ENCODE results near the gene ZNF444.

The ZNF444 gene

DNA sequence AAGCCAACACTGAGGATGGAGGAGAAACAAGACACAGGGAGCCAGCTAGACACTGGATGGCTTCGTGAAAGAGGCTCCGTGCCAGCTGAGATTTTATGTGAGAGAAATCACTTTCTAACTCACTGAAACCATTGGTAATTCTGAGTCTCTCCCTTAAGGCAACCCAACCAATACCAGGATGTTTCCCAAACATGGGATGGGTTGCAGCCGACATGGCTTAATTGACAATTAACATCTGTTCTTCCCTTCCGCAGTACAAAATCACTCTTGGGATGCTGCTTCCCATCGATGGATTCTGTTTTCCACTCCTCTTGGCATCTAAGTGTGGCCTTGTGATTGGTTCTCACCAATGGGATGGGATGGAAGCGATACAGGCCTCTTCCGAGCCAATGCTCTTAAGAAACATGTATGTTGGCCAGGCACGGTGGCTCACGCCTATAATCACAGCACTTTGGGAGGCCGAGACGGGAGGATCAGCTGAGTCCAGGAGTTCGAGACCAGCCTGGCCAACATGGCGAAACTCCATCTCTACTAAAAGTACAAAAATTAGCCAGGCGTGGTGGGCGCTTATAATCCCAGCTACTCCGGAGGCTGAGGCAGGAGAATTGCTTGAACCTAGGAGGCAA is 17.7 kb upstream of the ZNF444 start:
- DNase-seq (ENCODE audit: low read depth): no peak

DNA sequence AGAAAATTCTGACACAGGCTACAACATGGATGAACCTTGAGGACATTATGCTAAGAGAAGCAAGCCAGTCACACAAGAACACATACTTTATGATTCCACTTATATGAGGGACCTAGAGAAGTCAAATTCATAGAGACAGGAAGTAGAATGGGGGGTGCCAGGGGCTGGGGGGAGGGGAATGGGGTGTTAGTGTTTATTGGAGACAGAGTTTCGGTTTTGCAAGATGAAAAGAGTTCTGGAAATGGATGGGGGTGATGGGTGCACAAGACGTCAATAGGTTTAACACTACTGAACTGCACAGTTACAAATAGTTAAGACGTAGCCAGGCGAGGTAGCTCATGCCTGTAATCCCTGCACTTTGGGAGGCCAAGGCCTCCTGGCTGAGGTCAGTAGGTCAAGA is 16.5 kb upstream of the ZNF444 start:
- DNase-seq (ENCODE audit: low read depth): no peak

- no peak for DNase-seq (ENCODE audit: low read depth)
Observed at GRCh38 chr19:56125806-56126590, 15.1 kb upstream of the ZNF444 start.

DNA sequence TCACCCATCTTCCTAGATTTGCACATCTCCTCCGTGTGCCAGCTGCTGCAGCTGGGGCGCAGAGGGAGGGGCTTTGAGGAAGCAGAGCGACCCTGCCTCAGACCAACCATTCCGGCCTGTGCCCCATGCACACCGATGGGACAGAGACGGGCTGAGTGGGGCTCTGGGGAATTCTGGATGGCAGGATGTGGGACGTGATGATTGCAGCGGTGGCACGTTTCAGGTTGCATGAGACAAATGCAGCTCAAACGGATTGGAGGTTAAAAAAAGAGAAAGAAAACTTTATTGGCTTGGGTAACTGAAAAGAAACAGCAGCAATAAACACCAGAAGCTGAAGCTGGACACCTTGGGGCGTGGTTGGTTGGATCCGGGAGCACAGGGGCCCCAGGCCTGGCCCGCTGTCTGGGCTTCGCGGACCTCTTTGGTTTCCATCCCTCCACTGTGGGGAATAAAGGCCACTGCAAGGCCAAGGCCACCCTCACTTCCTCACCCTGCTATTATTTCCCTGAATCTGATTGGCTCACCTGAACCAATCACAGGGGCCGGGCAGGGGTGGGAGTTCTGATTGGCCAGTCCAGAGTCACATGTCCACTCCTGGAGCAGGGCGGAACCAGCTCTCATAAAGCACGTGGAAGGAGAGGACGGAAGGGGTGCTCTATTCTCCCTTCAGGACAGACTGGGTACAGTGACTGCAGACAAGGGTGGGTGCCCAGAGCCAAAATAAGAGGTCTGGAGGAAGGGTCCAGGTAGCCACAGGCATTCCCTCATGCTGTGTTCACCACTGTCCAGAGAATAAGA is 13.9 kb upstream of the ZNF444 start:
- no peak for DNase-seq (ENCODE audit: low read depth)

GRCh38 chr19:56130006-56130405 is 11.1 kb upstream of the ZNF444 start:
- no peak for DNase-seq (ENCODE audit: low read depth)

GRCh38 chr19:56131651-56132050 is 9.4 kb upstream of the ZNF444 start:
- no peak for DNase-seq (ENCODE audit: low read depth)

GRCh38 chr19:56132316-56132822 is 8.7 kb upstream of the ZNF444 start:
- no peak for DNase-seq (ENCODE audit: low read depth)

- DNase-seq (ENCODE audit: low read depth): no peak
Observed at GRCh38 chr19:56133858-56134653, 7.0 kb upstream of the ZNF444 start.

GRCh38 chr19:56134654-56134921 is 6.5 kb upstream of the ZNF444 start:
- DNase-seq (ENCODE audit: low read depth): no peak

DNA sequence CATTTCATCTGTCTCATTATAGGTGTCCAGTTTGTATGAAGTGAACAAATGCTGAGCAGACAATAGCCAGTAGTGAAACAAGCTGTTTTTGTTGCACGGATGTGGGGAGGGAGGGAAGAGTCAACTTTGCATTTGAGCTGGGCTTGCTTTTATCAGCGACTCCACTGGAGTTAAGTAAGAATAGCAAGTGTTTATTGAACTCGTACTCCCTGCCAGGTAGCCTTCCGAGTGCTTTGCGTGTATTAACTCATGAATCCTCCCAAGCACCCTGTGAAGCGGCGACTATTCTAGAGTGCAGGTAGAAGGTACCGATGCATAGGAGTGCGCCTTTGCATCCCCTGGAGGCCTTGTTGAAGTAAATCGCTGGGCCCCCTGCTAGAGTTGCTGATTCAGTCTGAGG is 4.7 kb upstream of the ZNF444 start:
- no peak for DNase-seq (ENCODE audit: low read depth)

GRCh38 chr19:56137405-56137804 is 3.7 kb upstream of the ZNF444 start:
- no peak for DNase-seq (ENCODE audit: low read depth)

DNA sequence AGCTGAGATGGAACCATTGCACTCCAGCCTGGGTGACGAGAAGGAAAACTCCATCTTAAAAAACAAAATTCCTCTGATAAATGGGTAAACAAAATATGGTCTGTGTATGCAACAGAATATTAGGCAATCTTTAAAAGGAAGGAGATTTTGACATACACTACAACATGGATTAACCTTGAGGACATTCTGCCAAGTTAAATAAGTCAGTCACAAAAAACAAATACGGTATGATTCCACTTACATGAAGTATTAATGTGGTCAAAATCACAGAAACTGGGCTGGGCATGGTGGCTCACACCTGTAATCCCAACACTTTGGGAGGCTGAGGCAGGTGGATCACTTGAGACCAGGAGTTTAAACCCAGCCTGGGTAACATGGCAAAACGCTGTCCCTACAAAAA is 3.0 kb upstream of the ZNF444 start:
- DNase-seq (ENCODE audit: low read depth): no peak

GRCh38 chr19:56139847-56140582 is 1.1 kb upstream of the ZNF444 start:
- DNase-seq (ENCODE audit: low read depth): no peak

DNA sequence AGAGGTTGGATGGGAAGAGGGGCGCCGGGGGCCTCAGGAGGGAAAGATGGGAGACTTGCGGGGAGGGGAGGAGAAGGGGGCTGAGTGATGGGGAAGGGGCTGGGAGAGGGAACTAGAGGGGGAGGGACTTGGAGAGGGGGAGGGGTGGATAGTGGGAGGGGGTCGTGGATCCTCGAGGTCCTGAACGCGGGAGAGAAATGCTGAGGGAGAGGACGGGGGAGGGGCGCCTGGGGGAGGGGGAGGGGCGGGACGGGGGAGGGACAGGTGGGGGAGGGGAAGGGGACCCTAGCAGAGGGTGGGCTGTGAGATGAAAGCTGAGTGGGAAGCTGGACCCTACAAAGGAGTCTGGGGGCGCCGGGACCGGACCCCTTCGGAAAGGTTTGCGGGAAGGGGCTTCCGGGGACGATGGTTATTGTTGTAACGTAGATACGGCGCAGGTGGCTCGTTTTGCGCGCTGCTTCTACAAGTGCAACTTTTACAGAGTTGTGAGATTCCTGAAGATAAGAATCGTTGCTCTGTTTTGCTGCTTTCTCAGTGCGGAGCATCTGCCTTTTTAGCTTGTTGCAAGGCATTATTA is 418 bp downstream of the ZNF444 start:
- DNase-seq (ENCODE audit: low read depth): no peak

DNA sequence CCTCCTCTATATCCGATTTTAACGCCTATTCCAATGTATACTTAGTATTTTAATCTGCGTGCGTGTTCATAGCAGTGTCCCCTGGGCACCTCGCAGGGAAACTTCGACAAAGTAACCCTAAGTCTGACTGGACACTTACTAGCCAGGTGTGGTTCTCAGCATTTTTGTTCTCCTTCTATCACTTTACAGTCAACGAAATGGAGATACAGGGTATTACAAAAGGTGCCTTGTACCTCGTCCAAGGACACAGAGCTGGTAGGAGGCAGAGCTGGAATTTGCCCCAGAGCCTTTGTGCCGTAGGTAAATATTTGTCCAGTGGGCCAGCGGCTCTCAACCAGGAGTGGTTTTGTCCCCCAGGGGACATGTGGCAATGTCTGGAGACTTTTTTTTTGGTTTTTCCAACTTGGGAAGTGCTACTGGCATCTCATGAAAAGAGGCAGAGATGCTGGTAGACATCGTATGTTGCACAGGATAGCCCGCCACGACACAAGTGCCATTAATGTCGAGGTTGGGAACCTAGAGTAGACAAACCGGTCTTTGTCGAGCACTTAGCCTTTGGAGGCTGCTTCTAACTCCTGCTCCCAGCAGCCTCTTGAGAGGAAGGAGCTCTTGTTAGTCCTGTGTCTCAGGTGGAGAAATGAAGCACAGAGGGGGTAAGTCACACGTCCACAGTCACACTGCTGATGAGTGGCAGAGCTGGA is 1.1 kb downstream of the ZNF444 start:
- DNase-seq (ENCODE audit: low read depth): no peak

DNA sequence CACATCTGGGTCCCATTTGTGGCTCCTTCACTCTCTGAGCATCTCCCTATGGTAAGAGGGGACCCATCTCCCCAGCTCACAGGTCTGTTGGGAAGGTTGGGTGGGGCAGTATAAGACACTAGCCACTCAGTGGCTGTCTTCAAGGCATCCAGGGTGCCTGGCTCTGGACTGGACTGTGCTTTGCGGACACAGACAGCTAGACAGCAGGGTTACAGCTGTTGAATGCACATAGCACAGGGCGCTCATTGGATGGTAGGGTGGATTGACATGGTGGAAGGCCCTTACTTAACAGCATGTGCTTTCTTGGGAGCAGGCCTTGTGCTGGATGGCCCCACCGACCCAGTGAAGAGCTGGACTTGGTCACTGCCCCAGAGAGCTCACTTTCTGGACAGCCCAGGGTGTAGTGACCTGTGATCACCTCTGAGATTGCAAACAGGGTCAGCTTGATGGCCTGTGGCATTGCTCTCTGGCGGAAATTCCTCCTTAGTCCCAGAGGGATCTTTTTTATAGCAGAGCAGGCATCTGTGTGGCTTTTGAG is 1.9 kb downstream of the ZNF444 start:
- DNase-seq (ENCODE audit: low read depth): no peak

GRCh38 chr19:56144376-56144775 is 3.3 kb downstream of the ZNF444 start:
- no peak for DNase-seq (ENCODE audit: low read depth)

GRCh38 chr19:56144831-56145230 is 3.7 kb downstream of the ZNF444 start:
- DNase-seq (ENCODE audit: low read depth): no peak

GRCh38 chr19:56145698-56146097 is 4.6 kb downstream of the ZNF444 start:
- no peak for DNase-seq (ENCODE audit: low read depth)

DNA sequence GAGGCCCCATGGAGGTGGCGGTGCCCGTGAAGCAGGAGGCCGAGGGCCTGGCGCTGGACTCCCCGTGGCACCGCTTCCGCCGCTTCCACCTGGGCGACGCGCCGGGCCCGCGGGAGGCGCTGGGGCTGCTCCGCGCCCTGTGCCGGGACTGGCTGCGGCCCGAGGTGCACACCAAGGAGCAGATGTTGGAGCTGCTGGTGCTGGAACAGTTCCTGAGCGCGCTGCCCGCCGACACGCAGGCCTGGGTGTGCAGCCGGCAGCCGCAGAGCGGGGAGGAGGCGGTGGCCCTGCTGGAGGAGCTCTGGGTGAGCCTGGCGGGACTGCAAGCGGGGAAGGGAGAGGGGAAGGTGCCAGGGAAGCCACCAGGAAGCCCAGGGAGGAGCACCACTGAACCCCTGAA is 5.8 kb downstream of the ZNF444 start:
- DNase-seq (ENCODE audit: low read depth): no peak
